B cell (primary cell): ENCODE results near the gene WDR48. TPM values are rescaled to one million over a fixed set of nuclear protein-coding genes. Genes with fewer than 3 reads are reported as not detected.

ENCODE experiments used
- ATAC-seq: fragments of 200-7000 bp; cut with Tn5 transposase; one replicate; pipeline ENCODE4 v1.10.0; 2021; ENCODE audit warnings: low read depth, mild to moderate bottlenecking, moderate number of reproducible peaks, moderate library complexity
- CTCF ChIA-PET: fragments of 350-600 bp; sonication (Branson Sonifier 250); formaldehyde crosslinking; loops from one replicate; lab custom pipeline; 2021; ENCODE audit warnings: antibody characterized with exemption, inconsistent platforms; lab: Charles Lee
- POLR2A ChIA-PET: fragments of 350-600 bp; sonication (Branson Sonifier 250); formaldehyde crosslinking; loops from one replicate; lab custom pipeline; 2021; ENCODE audit warnings: antibody characterized with exemption; lab: Charles Lee
- DNase-seq: peaks from one replicate; pipeline ENCODE4 v3.0.0; 2013
- H2AFZ ChIP-seq: 2 replicates; pipeline ENCODE4 v1.6.1; 2012; ENCODE audit warnings: mild to moderate bottlenecking, low read depth, low read length; ENCODE audit not compliant: insufficient read depth, poor library complexity, severe bottlenecking
- H3K27ac ChIP-seq, 2 donors: 1 replicate in 1 of 2; 2 replicates in 1 of 2; pipeline ENCODE4 v1.5.1; 2012 to 2013; ENCODE audit warnings: low read length in 2 of 2, mild to moderate bottlenecking in 2 of 2, moderate library complexity in 1 of 2
- H3K27me3 ChIP-seq, 4 experiments: fragments of 200-600 bp in 1 of 4; sonication (generic) in 1 of 4; replicated peaks in 1 of 4; 1 replicate in 2 of 4; 2 replicates in 2 of 4; pipeline versions ENCODE4 v1.6.1 to v1.7.0; 2013 to 2016; ENCODE audit warnings: low read length in 3 of 4, mild to moderate bottlenecking in 2 of 4, mixed read lengths in 1 of 4, moderate library complexity in 1 of 4; ENCODE audit not compliant: insufficient read depth in 4 of 4, control insufficient read depth in 3 of 4; ENCODE audit errors: control extremely low read depth in 1 of 4
- H3K36me3 ChIP-seq, 2 experiments: replicated peaks in 1 of 2; 1 replicate in 1 of 2; 2 replicates in 1 of 2; pipeline versions ENCODE4 v1.6.1 to v1.7.1; 2013; ENCODE audit warnings: low read length in 1 of 2; ENCODE audit not compliant: insufficient read depth in 2 of 2, control insufficient read depth in 1 of 2; ENCODE audit errors: control extremely low read depth in 1 of 2, extremely low read depth in 1 of 2
- H3K4me1 ChIP-seq, 2 donors: fragments of 200-600 bp in 1 of 2; sonication (generic) in 1 of 2; 1 replicate in 1 of 2; 2 replicates in 1 of 2; pipeline versions ENCODE4 v1.5.1 to v1.6.1; 2013 to 2017; ENCODE audit warnings: low read length in 2 of 2; ENCODE audit not compliant: control insufficient read depth in 2 of 2, insufficient read depth in 2 of 2
- H3K4me2 ChIP-seq: replicated peaks from 2 replicates; pipeline ENCODE3; 2012; ENCODE audit warnings: mild to moderate bottlenecking, low read depth, low read length; ENCODE audit not compliant: poor library complexity, severe bottlenecking
- H3K4me3 ChIP-seq, 5 experiments: fragments of 200-600 bp in 1 of 5; sonication (generic) in 1 of 5; 1 replicate in 3 of 5; 2 replicates in 2 of 5; pipeline versions ENCODE4 v1.5.1 to v1.7.0; 2011 to 2016; ENCODE audit warnings: low read length in 4 of 5, mild to moderate bottlenecking in 4 of 5, low read depth in 2 of 5, control low read depth in 1 of 5, moderate library complexity in 1 of 5; ENCODE audit not compliant: insufficient read depth in 1 of 5; ENCODE audit errors: control extremely low read depth in 1 of 5, extremely low read depth in 1 of 5
- H3K79me2 ChIP-seq: fragments of 200-600 bp; sonication (generic); one replicate; pipeline ENCODE4 v1.6.0; 2016; ENCODE audit warnings: low read length; ENCODE audit not compliant: control insufficient read depth, insufficient read depth
- H3K9ac ChIP-seq: fragments of 200-600 bp; sonication (generic); 2 replicates; pipeline ENCODE4 v1.6.1; 2017; ENCODE audit warnings: mild to moderate bottlenecking, low read length, moderate library complexity
- H3K9me3 ChIP-seq, 3 donors: one replicate each; pipeline versions ENCODE4 v1.6.1 to v1.7.1; 2013; ENCODE audit warnings: low read length in 2 of 3; ENCODE audit not compliant: control insufficient read depth in 2 of 3, insufficient read depth in 1 of 3; ENCODE audit errors: control extremely low read depth in 1 of 3
- H4K20me1 ChIP-seq: 2 replicates; pipeline ENCODE4 v1.6.0; 2012; ENCODE audit warnings: mild to moderate bottlenecking, low read length; ENCODE audit not compliant: insufficient read depth, control insufficient read depth, poor library complexity, severe bottlenecking
- H3K27ac Mint-ChIP-seq: one replicate; pipeline ENCODE4 v1.8.0; 2021; ENCODE audit warnings: mixed read lengths
- H3K27me3 Mint-ChIP-seq: one replicate; pipeline ENCODE4 v1.8.0; 2021; ENCODE audit warnings: mixed read lengths
- H3K4me1 Mint-ChIP-seq: one replicate; pipeline ENCODE4 v1.8.0; 2021; ENCODE audit warnings: mixed read lengths
- H3K4me3 Mint-ChIP-seq: one replicate; pipeline ENCODE4 v1.8.0; 2021; ENCODE audit warnings: mixed read lengths
- H3K9me3 Mint-ChIP-seq: one replicate; pipeline ENCODE4 v1.8.0; 2022; ENCODE audit warnings: mixed read lengths; ENCODE audit not compliant: insufficient read depth
- CTCF ChIP-seq: fragments of 200-600 bp; IDR thresholded peaks from one replicate; pipeline ENCODE4 v1.8.0; 2022; ENCODE audit warnings: antibody characterized with exemption, mild to moderate bottlenecking
- EZH2 ChIP-seq: IDR thresholded peaks from 2 replicates; pipeline ENCODE4 v1.6.1; 2012; ENCODE audit warnings: borderline replicate concordance, low read depth, mild to moderate bottlenecking, moderate library complexity, low read length; ENCODE audit not compliant: insufficient read depth, poor library complexity, severe bottlenecking
- whole genome bisulfite sequencing: methylation state at CpG from one replicate; pipeline ENCODE4 v1.1.5; 2013; ENCODE audit warnings: missing lambda C conversion rate; ENCODE audit not compliant: insufficient coverage; 5-methylcytosine and 5-hydroxymethylcytosine counted together
- intact Hi-C: fragments of 100-400 bp; cut with micrococcal nuclease; formaldehyde crosslinking; loops from one replicate; pipeline ENCODE4 v1.10.0; 2022
- polyA plus RNA-seq: library from polyadenylated mRNA; depleted of rRNA; stranded (reverse); fragments of >200 nt; gene quantifications from 2 replicates; pipeline ENCODE4 v1.2.3, GENCODE V29; 2012
- total RNA-seq, 2 donors: library from RNA; stranded (reverse); fragments of 120-200 nt in 1 of 2; gene quantifications; 1 replicate in 1 of 2; 2 replicates in 1 of 2; pipeline versions ENCODE4 v1.2.3 to v1.2.4, GENCODE V29; 2013 to 2022

Gene WDR48
- total and polyA plus RNA-seq, 2 donors (not counting 1 experiment from before 2014, with no cell fraction given) = 20.8 to 68.6 TPM

- Mint-ChIP-seq H3K4me1 (peaks cover 2% of the 10 kb centered on the region), H3K27ac (no peak overlapping the region), H3K9me3 (no peaks in the 10 kb centered on the region), H3K27me3 (no peaks in the 10 kb centered on the region), H3K4me3 (no peak overlapping the region)
- TF ChIP-seq EZH2 = no peak
- no peak for TF ChIP-seq CTCF
- Histone ChIP-seq H3K27me3 (no peaks in the 10 kb centered on the region), H2AFZ (no peak overlapping the region), H3K9me3 (no peaks in the 10 kb centered on the region), H3K9ac (no peak overlapping the region), H3K4me2 (no peak overlapping the region), H4K20me1 (no peaks in the 10 kb centered on the region), H3K4me3 (no peak overlapping the region), H3K79me2 (no peaks in the 10 kb centered on the region), H3K36me3 (peaks cover 0 to 61% of the 10 kb centered on the region in 2 experiments), H3K4me1 (no peaks in the 10 kb centered on the region), H3K27ac (no peak overlapping the region)
- DNase-seq (no peak), ATAC-seq (no peak)
- intact Hi-C loops = no loop called here
- ChIA-PET CTCF (interaction anchor here (1.0 to 1.9 kb wide), 2 partner anchors 208 to 213 kb away, joined by 4 to 5 read pairs; no protein-coding TSS in a partner anchor), POLR2A (no interaction called here)
Observed at GRCh38 chr3:39080026-39080425, 28.2 kb downstream of the WDR48 start.

- Histone ChIP-seq H3K9ac (no peak overlapping the region), H3K27me3 (no peaks in the 10 kb centered on the region), H3K4me3 (no peak overlapping the region), H3K36me3 (peaks cover 3 to 34% of the 10 kb centered on the region in 2 experiments), H3K4me2 (no peak overlapping the region), H4K20me1 (no peaks in the 10 kb centered on the region), H3K79me2 (no peaks in the 10 kb centered on the region), H3K4me1 (peaks cover 18% of the 10 kb centered on the region in 2 donors), H3K9me3 (no peaks in the 10 kb centered on the region), H2AFZ (no peak overlapping the region), H3K27ac (no peak overlapping the region)
- DNase-seq = no peak
- no peak overlapping the region for H3K4me3 Mint-ChIP-seq
- no peaks in the 10 kb centered on the region for H3K9me3 Mint-ChIP-seq
- ATAC-seq = no peak
- peaks cover 23% of the 10 kb centered on the region for H3K4me1 Mint-ChIP-seq
- intact Hi-C loops = no loop called here
- CTCF ChIA-PET = interaction anchor here (0.6 to 1.2 kb wide), 2 partner anchors 18 to 209 kb away, joined by 3 to 5 read pairs; no protein-coding TSS in a partner anchor
- H3K27ac Mint-ChIP-seq = no peak overlapping the region
- TF ChIP-seq EZH2 (no peak), CTCF (no peak)
- WGBS = 95% methylated on average over 4 of the region's 4 CpGs
- POLR2A ChIA-PET = no interaction called here
- H3K27me3 Mint-ChIP-seq = no peaks in the 10 kb centered on the region
Observed at GRCh38 chr3:39082666-39083313, 31.0 kb downstream of the WDR48 start.
